ENCODE measurements around the gene CIAO2A.
"Not testable (repeated sequence)": the region's sequence is repeated elsewhere in the genome, so short reads cannot be mapped to it uniquely, and the experiment has no call there.

GRCh38 chr15:64073496-64073895, 20.1 kb downstream of the CIAO2A start:
- not testable (repeated sequence) for TF ChIP-seq EZH2 (IDR thresholded peaks at IDR 0.05; ENCODE audit: insufficient read depth, low read length); CTCF (IDR thresholded peaks at IDR 0.05; ENCODE audit: insufficient read depth, low read depth, low read length)
